Tibial nerve (tissue), 4 donors: ENCODE data around the gene ATXN7L1.

Source experiments
- CTCF ChIP-seq, 5 experiments: fragments of 200-600 bp in 3 of 5; fragments of 450-650 bp in 2 of 5; sonication (generic) in 3 of 5; IDR thresholded peaks; one replicate each; pipeline ENCODE4 v1.5.1; 2016 to 2019; ENCODE audit warnings: antibody characterized with exemption in 5 of 5, mild to moderate bottlenecking in 3 of 5, moderate library complexity in 2 of 5
- EP300 ChIP-seq, 2 donors: sonication (generic); formaldehyde crosslinking; IDR thresholded peaks; one replicate each; pipeline ENCODE4 v1.6.1; 2017; ENCODE audit warnings: antibody characterized with exemption in 2 of 2, mild to moderate bottlenecking in 1 of 2
- POLR2A ChIP-seq, 2 donors: fragments of 450-650 bp; IDR thresholded peaks; one replicate each; pipeline ENCODE4 v1.6.1; 2017; ENCODE audit warnings: antibody characterized with exemption in 2 of 2, mild to moderate bottlenecking in 2 of 2, moderate library complexity in 2 of 2

GRCh38 chr7:105905910-105906568, 29.6 kb upstream of the ATXN7L1 start:
- TF ChIP-seq CTCF (IDR thresholded peaks at IDR 0.05) (no peak), EP300 (IDR thresholded peaks at IDR 0.05) (no peak), POLR2A (IDR thresholded peaks at IDR 0.05) (no peak)
